AG04449 (cell line): ENCODE measurements around the gene EVPLL.
"Not testable (repeated sequence)": the region's sequence is repeated elsewhere in the genome, so short reads cannot be mapped to it uniquely, and the experiment has no call there.

ENCODE experiments used
- CTCF ChIA-PET: fragments of 350-600 bp; formaldehyde crosslinking; extraction: SDS; loops from one replicate; lab custom pipeline; 2021; ENCODE audit warnings: antibody characterized with exemption; lab: Yijun Ruan, JAX
- POLR2A ChIA-PET: fragments of 400-600, 350-600 bp; formaldehyde crosslinking; extraction: SDS; loops from one replicate; lab custom pipeline; 2020; ENCODE audit warnings: antibody characterized with exemption, inconsistent platforms; lab: Yijun Ruan, JAX
- DNase-seq: peaks from one replicate; pipeline ENCODE4 v3.0.0-alpha.2; 2010; ENCODE audit warnings: low read depth, low spot score
- H3K4me3 ChIP-seq: 2 replicates; pipeline ENCODE4 v1.5.1; 2011; ENCODE audit warnings: low read depth, mild to moderate bottlenecking, control low read depth, low read length

EVPLL gene

DNA sequence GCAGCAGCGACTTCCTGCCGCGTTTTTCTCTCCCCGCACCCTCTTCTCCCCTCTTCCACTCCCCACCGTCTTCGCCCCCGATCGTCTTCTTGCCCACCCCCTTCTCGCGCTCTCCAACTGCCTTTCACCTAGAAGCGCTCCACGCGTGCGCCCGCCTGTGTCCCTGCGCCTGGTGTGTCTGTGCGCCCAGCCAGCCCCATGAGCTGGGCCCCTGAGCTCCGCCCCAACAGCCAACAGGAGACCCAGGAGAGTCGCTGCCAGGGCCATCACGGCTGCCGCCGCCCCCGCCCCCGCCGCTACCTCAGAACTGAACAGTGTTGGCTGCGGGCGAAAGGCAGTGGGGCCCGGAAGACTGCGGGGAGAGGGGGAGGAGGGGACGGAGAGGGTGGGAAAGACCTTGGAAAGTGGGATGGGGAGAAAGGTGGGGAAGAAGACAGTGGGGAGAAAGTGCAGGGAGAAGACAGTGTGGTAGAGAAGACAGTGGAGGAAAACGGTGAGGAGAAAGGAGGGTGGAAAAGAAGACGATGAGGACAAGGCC lies 34.5 kb downstream of the EVPLL start:
- DNase-seq, POLR2A ChIA-PET, H3K4me3 ChIP-seq, CTCF ChIA-PET: not testable (repeated sequence)

GRCh38 chr17:18421521-18421920 lies 43.9 kb downstream of the EVPLL start:
- H3K4me3 ChIP-seq, POLR2A ChIA-PET, CTCF ChIA-PET, DNase-seq: not testable (repeated sequence)

DNA sequence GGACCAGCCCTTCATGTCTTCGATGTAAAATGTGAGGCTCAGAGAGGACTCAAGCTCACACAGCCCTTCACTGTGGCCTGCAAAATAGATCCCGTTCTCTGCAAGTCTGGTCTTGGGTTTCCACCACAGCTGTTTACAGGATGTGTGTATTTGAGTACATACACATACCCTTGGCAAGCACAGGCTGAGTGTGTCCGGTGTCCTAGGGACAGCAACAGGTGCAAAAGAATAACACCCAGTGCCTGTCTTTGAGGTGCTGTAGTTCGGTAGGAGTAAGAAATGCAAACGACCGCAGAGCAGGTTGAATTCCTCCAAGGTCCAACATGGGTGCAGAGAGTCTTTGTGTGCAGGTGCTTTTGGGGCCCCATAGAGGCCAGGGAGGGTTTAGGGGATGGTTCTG lies 44.9 kb downstream of the EVPLL start:
- CTCF ChIA-PET, H3K4me3 ChIP-seq, DNase-seq, POLR2A ChIA-PET: not testable (repeated sequence)

DNA sequence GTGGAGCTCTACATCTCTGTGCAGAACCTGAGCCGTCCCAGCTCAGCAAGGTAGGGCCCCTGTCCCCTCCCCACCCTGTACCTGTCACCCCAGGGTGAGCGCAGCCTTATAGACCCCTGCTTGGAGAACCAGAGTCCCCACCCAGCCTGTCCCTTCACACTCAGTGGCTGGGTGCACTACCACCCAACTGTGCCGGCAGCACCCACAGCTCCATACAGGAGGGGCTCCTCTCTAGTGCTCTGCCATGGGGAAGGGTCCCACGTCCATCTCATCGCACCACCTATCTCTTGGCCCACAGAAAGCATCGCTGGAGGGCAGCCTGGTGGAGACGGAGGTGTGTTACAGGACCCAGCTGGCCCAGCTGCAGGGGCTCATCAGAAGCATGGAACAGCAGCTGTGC lies 45.4 kb downstream of the EVPLL start:
- POLR2A ChIA-PET, CTCF ChIA-PET, H3K4me3 ChIP-seq, DNase-seq: not testable (repeated sequence)

DNA sequence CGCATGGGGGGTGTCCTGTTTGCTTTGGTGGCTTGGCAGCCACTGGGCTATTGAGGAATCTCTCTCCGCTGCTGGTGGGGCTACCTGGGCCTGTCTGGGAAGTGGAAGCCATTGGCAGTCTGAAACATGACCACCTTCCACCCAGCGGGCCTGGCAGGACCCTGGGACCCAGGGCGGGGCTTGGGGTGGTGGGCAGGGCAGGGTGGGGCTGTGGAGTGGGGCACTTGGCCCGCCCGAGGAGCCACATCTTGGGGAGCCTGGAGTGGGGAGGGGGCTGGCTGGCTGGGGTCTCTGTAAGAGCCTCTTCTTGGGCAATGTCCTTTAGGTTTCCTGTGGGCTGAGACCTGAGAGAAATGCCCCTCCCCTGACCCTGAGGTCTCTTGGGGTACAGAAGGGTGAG lies 48.0 kb downstream of the EVPLL start:
- DNase-seq, H3K4me3 ChIP-seq, POLR2A ChIA-PET, CTCF ChIA-PET: not testable (repeated sequence)

DNA sequence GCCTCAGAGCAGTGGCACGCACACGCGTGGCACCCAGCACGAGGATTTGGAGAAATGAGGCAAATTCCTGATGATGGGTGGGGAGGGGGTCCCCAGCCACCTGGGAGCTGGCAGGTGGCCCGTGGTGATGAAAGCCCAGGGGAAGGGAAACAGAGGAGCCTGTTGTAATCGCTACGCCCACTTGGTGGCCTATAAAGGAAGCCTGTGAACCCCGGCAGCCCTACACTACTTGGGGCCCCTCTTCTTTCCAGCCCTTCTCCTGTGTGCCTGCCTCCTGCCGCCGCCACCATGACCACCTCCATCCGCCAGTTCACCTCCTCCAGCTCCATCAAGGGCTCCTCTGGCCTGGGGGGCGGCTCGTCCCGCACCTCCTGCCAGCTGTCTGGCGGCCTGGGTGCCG lies 49.1 kb downstream of the EVPLL start:
- DNase-seq, CTCF ChIA-PET, H3K4me3 ChIP-seq, POLR2A ChIA-PET: not testable (repeated sequence)

GRCh38 chr17:18432206-18432605 lies 54.6 kb downstream of the EVPLL start:
- POLR2A ChIA-PET, DNase-seq, CTCF ChIA-PET, H3K4me3 ChIP-seq: not testable (repeated sequence)
